Epidermal melanocyte (primary cell): ENCODE data around the gene SYNM.

Experiments
- DNase-seq: peaks from one replicate; pipeline ENCODE4 v3.0.0; 2011; ENCODE audit warnings: low spot score; ENCODE audit not compliant: insufficient read length

The SYNM gene

GRCh38 chr15:99167201-99167600 lies 62.3 kb downstream of the SYNM start:
- no peak for DNase-seq

- DNase-seq, result no peak
These were observed 62.8 kb downstream of the SYNM start for GRCh38 chr15:99167640-99168039.

- DNase-seq, result no peak
These were observed 64.0 kb downstream of the SYNM start for GRCh38 chr15:99168601-99169580.

GRCh38 chr15:99169769-99170311 lies 65.0 kb downstream of the SYNM start:
- no peak for DNase-seq

GRCh38 chr15:99170476-99171065 lies 65.7 kb downstream of the SYNM start:
- no peak for DNase-seq

DNA sequence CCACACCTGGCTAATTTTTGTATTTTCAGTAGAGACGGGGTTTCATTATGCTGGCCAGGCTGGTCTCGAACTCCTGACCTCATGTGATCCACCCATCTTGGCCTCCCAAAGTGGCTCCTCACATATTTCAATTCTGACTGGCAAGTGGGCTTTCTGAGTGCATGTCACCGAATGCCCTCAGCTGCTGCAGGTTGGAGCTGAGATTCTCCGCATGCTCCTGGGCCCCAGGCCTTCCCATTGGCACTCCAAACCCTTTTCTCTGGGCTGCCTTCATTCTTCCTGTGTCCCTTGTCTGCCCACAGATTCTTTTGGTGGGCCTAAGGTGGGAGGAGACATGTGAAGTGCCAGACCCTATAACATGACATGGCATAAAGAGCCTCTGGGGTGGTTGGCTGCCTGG lies 67.3 kb downstream of the SYNM start:
- no peak for DNase-seq

DNA sequence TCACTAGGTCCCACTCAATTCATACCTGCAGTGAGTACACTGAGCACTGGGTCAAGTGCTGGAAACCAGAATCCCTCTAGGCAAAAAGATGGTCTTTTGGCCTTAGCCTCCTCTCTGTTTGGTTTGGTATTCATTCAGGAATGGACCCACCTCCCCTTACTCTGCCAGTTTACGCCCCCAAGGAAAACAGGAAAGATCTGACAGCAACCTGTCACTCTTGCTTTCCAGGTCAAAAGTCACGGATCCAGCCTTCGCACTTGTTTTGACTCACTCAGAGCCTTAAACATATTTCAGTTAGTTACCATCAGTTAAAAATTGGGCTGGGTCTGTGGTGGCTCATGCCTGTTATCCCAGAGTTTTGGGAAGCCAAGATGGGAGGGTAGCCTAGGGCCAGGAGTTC lies 68.1 kb downstream of the SYNM start:
- no peak for DNase-seq

GRCh38 chr15:99174567-99175395 lies 69.9 kb downstream of the SYNM start:
- no peak for DNase-seq

GRCh38 chr15:99176757-99177156 lies 71.9 kb downstream of the SYNM start:
- DNase-seq, result no peak

- no peak for DNase-seq
These were observed 72.8 kb downstream of the SYNM start for GRCh38 chr15:99177679-99178078.

GRCh38 chr15:99180086-99180963 lies 75.4 kb downstream of the SYNM start:
- DNase-seq, result no peak

GRCh38 chr15:99180964-99181306 lies 76.1 kb downstream of the SYNM start:
- no peak for DNase-seq

- no peak for DNase-seq
These were observed 76.7 kb downstream of the SYNM start for GRCh38 chr15:99181545-99181971.

- no peak for DNase-seq
These were observed 77.9 kb downstream of the SYNM start for GRCh38 chr15:99182791-99183190.
